CD4-positive, alpha-beta T cell treated with Interleukin-6 for 4 hours (primary cell): Measurements from ENCODE around the gene FAM170B.

ENCODE experiments used
- DNase-seq: peaks from one replicate; pipeline ENCODE4 v3.0.0-alpha.2; 2020; ENCODE audit warnings: mixed read lengths

The FAM170B gene

GRCh38 chr10:49151025-49151445 is 17.2 kb upstream of the FAM170B start:
- no peak for DNase-seq

- DNase-seq: no peak
Observed at GRCh38 chr10:49150426-49150825, 16.6 kb upstream of the FAM170B start.

- DNase-seq: no peak
Observed at GRCh38 chr10:49149881-49150280, 16.1 kb upstream of the FAM170B start.

- no peak for DNase-seq
Observed at GRCh38 chr10:49144058-49144720, 10.4 kb upstream of the FAM170B start.

- no peak for DNase-seq
Observed at GRCh38 chr10:49143249-49143648, 9.4 kb upstream of the FAM170B start.

- DNase-seq: no peak
Observed at GRCh38 chr10:49141541-49142332, 7.9 kb upstream of the FAM170B start.

GRCh38 chr10:49140304-49141177 is 6.7 kb upstream of the FAM170B start:
- no peak for DNase-seq

- DNase-seq: no peak
Observed at GRCh38 chr10:49139846-49140195, 6.0 kb upstream of the FAM170B start.

GRCh38 chr10:49139028-49139845 is 5.4 kb upstream of the FAM170B start:
- DNase-seq: no peak

- no peak for DNase-seq
Observed at GRCh38 chr10:49138361-49138891, 4.6 kb upstream of the FAM170B start.

- DNase-seq: no peak
Observed at GRCh38 chr10:49136525-49136924, 2.7 kb upstream of the FAM170B start.

- no peak for DNase-seq
Observed at GRCh38 chr10:49135575-49136313, 1.9 kb upstream of the FAM170B start.

- DNase-seq: no peak
Observed at GRCh38 chr10:49134327-49134726, 506 bp upstream of the FAM170B start.

GRCh38 chr10:49132362-49132737 is 1.5 kb downstream of the FAM170B start:
- no peak for DNase-seq

GRCh38 chr10:49131507-49132361 is 2.1 kb downstream of the FAM170B start:
- DNase-seq: no peak

- DNase-seq: no peak
Observed at GRCh38 chr10:49129376-49129775, 4.4 kb downstream of the FAM170B start.

GRCh38 chr10:49128854-49129253 is 5.0 kb downstream of the FAM170B start:
- no peak for DNase-seq

- no peak for DNase-seq
Observed at GRCh38 chr10:49123981-49124950, 9.6 kb downstream of the FAM170B start.

- no peak for DNase-seq
Observed at GRCh38 chr10:49120911-49121310, 12.9 kb downstream of the FAM170B start.
